Activated CD8-positive, alpha-beta T cell treated with anti-CD3 and anti-CD28 coated beads for 36 hours (primary cell): Measurements from ENCODE around the gene RNF220. TPM values are rescaled to one million over a fixed set of nuclear protein-coding genes. Genes with fewer than 3 reads are reported as not detected.
A peak's percentile ranks its signal among the peaks of the same experiment; 100 is the strongest.

ENCODE experiments used
- ATAC-seq: fragments of 200-7000 bp; cut with Tn5 transposase; one replicate; pipeline ENCODE4 v1.10.0; 2021; ENCODE audit warnings: mild to moderate bottlenecking, moderate library complexity
- CTCF ChIA-PET: fragments of 350-600 bp; sonication (Branson Sonifier 250); formaldehyde crosslinking; loops from one replicate; lab custom pipeline; 2021; ENCODE audit warnings: antibody characterized with exemption; lab: Charles Lee
- POLR2A ChIA-PET: fragments of 350-600 bp; sonication (Branson Sonifier 250); formaldehyde crosslinking; loops from one replicate; lab custom pipeline; 2021; ENCODE audit warnings: antibody characterized with exemption; lab: Charles Lee
- DNase-seq: peaks from one replicate; pipeline ENCODE4 v3.0.0-alpha.2; 2020
- H3K27ac Mint-ChIP-seq: one replicate; pipeline ENCODE4 v1.8.0; 2021; ENCODE audit warnings: mild to moderate bottlenecking, mixed read lengths
- H3K27me3 Mint-ChIP-seq: one replicate; pipeline ENCODE4 v1.8.0; 2021; ENCODE audit warnings: mixed read lengths
- H3K36me3 Mint-ChIP-seq: one replicate; pipeline ENCODE4 v1.8.0; 2021; ENCODE audit warnings: low read depth, mixed read lengths
- H3K4me1 Mint-ChIP-seq: one replicate; pipeline ENCODE4 v1.8.0; 2021; ENCODE audit warnings: low read depth, mixed read lengths
- H3K4me3 Mint-ChIP-seq: one replicate; pipeline ENCODE4 v1.8.0; 2021; ENCODE audit warnings: mild to moderate bottlenecking, moderate library complexity, mixed read lengths
- H3K9me3 Mint-ChIP-seq: one replicate; pipeline ENCODE4 v1.8.0; 2021; ENCODE audit warnings: mixed read lengths
- CTCF ChIP-seq: fragments of 200-600 bp; IDR thresholded peaks from one replicate; pipeline ENCODE4 v1.8.0; 2022; ENCODE audit warnings: antibody characterized with exemption, mild to moderate bottlenecking
- intact Hi-C: fragments of 100-400 bp; cut with micrococcal nuclease; formaldehyde crosslinking; loops from one replicate; pipeline ENCODE4 v1.10.0; 2022
- total RNA-seq, 2 experiments: library from RNA; stranded (reverse); gene quantifications; one replicate each; pipeline ENCODE4 v1.2.3, GENCODE V29; 2021

Gene RNF220
- total RNA-seq, 2 experiments from 2014 or later = 71.9 to 79.1 TPM

- H3K9me3 Mint-ChIP-seq = no peaks in the 10 kb centered on the region
- CTCF ChIA-PET = interaction anchor here (0.6 to 5.2 kb wide), 56 partner anchors 7 to 1091 kb away, joined by 3 to 156 read pairs (median 4); partner anchors contain the start of genes ARMH1, BTBD19, DMAP1 and TMEM53
- H3K4me1 Mint-ChIP-seq = no peaks in the 10 kb centered on the region
- ATAC-seq (peak; percentile 98), DNase-seq (peak; percentile 84)
- intact Hi-C loops = loop anchor here (2.0 kb wide), 1 partner anchor 44 kb away; no protein-coding TSS in a partner anchor
- H3K27ac Mint-ChIP-seq = no peak overlapping the region
- H3K36me3 Mint-ChIP-seq = peaks cover 7% of the 10 kb centered on the region
- peak; percentile 85 for TF ChIP-seq CTCF
- no peaks in the 10 kb centered on the region for H3K27me3 Mint-ChIP-seq
- POLR2A ChIA-PET = interaction anchor here (0.7 to 3.7 kb wide), 8 partner anchors 10 to 274 kb away, joined by 3 to 22 read pairs (median 4); no protein-coding TSS in a partner anchor
- no peak overlapping the region for H3K4me3 Mint-ChIP-seq
These were observed 247.5 kb downstream of the RNF220 start for GRCh38 chr1:44652445-44653106.

- Mint-ChIP-seq H3K9me3 (no peaks in the 10 kb centered on the region), H3K36me3 (peaks cover 7% of the 10 kb centered on the region), H3K27me3 (no peaks in the 10 kb centered on the region), H3K4me3 (no peak overlapping the region), H3K27ac (no peak overlapping the region), H3K4me1 (no peaks in the 10 kb centered on the region)
- peak; percentile 41 for TF ChIP-seq CTCF
- ATAC-seq = peak; percentile 7
- CTCF ChIA-PET = interaction anchor here (0.6 to 5.2 kb wide), 46 partner anchors 10 to 1092 kb away, joined by 3 to 156 read pairs (median 4); partner anchors contain the start of genes ARMH1, BTBD19, DMAP1 and TMEM53
- no peak for DNase-seq
- intact Hi-C loops = loop anchor here (2.0 kb wide), 1 partner anchor 45 kb away; no protein-coding TSS in a partner anchor
- POLR2A ChIA-PET = interaction anchor here (0.7 to 3.7 kb wide), 6 partner anchors 9 to 274 kb away, joined by 3 to 22 read pairs (median 12); no protein-coding TSS in a partner anchor
These were observed 248.3 kb downstream of the RNF220 start for GRCh38 chr1:44653107-44653964.

- Mint-ChIP-seq H3K27me3 (no peaks in the 10 kb centered on the region), H3K4me3 (no peak overlapping the region), H3K4me1 (no peaks in the 10 kb centered on the region), H3K36me3 (peaks cover 4% of the 10 kb centered on the region), H3K9me3 (no peaks in the 10 kb centered on the region), H3K27ac (no peak overlapping the region)
- TF ChIP-seq CTCF = no peak
- POLR2A ChIA-PET = interaction anchor here (1.1 kb wide), 1 partner anchor 23 kb away, joined by 4 read pairs; no protein-coding TSS in a partner anchor
- intact Hi-C loops = no loop called here
- CTCF ChIA-PET = interaction anchor here (1.1 to 1.6 kb wide), 3 partner anchors 13 to 38 kb away, joined by 3 to 7 read pairs (median 4); no protein-coding TSS in a partner anchor
- ATAC-seq (no peak), DNase-seq (no peak)
These were observed 249.6 kb downstream of the RNF220 start for GRCh38 chr1:44654621-44655187.

GRCh38 chr1:44655609-44656008 lies 250.6 kb downstream of the RNF220 start:
- intact Hi-C loops = no loop called here
- Mint-ChIP-seq H3K9me3 (no peaks in the 10 kb centered on the region), H3K4me1 (no peaks in the 10 kb centered on the region), H3K27me3 (no peaks in the 10 kb centered on the region), H3K4me3 (no peak overlapping the region), H3K27ac (no peak overlapping the region), H3K36me3 (peaks cover 1% of the 10 kb centered on the region)
- TF ChIP-seq CTCF = peak; percentile 54
- peak; percentile 40 for DNase-seq
- ChIA-PET CTCF (interaction anchor here (0.7 to 1.6 kb wide), 6 partner anchors 13 to 60 kb away, joined by 3 to 7 read pairs (median 3); no protein-coding TSS in a partner anchor), POLR2A (interaction anchor here (1.1 kb wide), 1 partner anchor 24 kb away, joined by 4 read pairs; no protein-coding TSS in a partner anchor)
- ATAC-seq = peak; percentile 49
